HG02981 (cell line): ENCODE results near the gene CNGB1.
"Not testable (repeated sequence)": the region's sequence is repeated elsewhere in the genome, so short reads cannot be mapped to it uniquely, and the experiment has no call there.

Source experiments
- ATAC-seq: cut with Tn5 transposase; IDR thresholded peaks from one replicate; pipeline ENCODE4 v1.9.1; 2021; ENCODE audit warnings: mild to moderate bottlenecking, moderate library complexity; ENCODE audit not compliant: unreplicated experiment

The CNGB1 gene

DNA sequence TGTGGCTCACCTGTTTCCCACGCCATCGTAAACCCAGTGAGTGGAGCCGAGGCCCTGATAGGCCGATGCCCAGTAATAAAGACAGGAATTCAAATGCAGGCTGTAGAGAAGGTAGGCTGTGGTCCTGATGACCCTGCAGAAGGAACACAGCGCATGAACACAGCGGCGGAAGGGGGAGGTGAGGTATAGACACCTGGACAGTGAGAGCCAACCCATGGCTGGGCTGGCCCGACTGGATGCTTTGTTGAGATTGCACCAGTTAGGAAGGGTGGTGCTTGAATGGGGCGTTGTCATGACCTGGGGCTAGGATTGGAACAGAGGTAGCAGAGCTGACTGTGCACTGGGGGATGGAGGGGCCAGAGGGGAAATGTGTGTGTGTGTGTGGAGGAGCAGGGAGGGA, 59.2 kb downstream of the CNGB1 start:
- ATAC-seq: no peak

DNA sequence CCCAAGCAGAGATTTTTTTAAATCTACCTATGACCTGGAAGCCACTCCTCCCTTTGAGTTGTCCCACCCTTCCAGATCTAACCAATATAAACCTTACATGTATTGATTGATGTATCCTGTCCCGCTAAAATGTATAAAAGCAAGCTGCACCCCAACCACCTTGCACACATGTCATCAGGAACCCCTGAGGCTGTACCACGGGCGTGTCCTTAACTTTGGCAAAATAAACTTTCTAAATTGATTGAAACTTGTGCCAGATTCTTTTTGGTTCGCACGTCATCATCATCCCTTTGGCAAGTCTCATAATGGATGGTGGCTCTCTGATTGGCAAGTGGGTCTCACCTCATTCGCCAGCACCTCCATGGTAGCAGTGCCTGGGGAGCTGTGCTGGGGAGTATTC, 60.2 kb downstream of the CNGB1 start:
- ATAC-seq: no peak

- no peak for ATAC-seq
Observed at GRCh38 chr16:57908409-57908987, 62.4 kb downstream of the CNGB1 start.

- no peak for ATAC-seq
Observed at GRCh38 chr16:57906382-57907316, 64.3 kb downstream of the CNGB1 start.

DNA sequence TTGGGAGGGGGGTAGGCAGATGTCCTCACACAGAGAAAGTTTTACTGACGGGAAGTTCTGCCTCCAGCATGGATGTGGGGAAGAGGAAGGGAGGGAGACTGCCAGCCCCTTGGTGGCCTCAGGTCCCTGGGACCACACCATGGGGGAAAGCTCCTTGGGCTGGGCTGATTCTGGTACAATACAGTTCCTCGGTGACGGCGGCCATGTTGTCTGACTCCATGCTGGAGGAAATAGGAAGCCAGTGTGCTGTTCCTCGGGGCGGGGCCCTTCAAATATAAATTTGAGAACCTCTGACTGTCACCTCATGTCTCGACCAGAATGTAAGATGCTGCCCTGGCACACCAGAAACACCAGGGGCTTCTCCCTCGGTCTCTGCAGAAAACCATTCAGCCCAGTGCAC, 66.8 kb downstream of the CNGB1 start:
- ATAC-seq: no peak

- ATAC-seq: no peak
Observed at GRCh38 chr16:57903656-57904055, 67.3 kb downstream of the CNGB1 start.

DNA sequence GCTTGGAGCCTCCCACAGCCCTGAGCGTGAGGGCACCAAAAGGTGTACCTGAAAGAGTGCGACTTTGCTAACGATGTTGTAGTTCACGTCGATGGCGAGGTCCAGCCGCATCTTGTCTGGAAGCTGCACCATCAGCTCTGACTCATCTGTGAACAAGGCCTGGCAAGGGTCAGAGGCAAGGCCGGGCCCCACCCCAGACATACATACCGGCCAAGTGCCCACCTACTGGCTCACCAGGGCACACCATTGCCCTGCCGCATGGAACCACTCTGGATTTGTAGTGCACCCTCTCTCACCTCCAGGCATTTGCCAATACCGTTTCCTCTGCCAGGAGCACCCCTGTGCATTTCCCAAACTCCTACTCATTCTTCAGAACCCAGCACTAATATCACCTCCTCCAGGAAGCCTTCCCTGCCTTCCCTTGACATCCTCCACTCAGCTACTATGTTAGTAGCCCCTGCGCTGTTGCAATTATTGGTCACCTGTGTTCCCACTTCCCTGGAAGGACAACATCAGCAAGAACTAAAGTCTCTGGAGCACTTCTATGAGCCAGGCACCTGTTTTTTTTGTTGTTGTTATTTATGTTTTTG, 69.4 kb downstream of the CNGB1 start:
- ATAC-seq: no peak

DNA sequence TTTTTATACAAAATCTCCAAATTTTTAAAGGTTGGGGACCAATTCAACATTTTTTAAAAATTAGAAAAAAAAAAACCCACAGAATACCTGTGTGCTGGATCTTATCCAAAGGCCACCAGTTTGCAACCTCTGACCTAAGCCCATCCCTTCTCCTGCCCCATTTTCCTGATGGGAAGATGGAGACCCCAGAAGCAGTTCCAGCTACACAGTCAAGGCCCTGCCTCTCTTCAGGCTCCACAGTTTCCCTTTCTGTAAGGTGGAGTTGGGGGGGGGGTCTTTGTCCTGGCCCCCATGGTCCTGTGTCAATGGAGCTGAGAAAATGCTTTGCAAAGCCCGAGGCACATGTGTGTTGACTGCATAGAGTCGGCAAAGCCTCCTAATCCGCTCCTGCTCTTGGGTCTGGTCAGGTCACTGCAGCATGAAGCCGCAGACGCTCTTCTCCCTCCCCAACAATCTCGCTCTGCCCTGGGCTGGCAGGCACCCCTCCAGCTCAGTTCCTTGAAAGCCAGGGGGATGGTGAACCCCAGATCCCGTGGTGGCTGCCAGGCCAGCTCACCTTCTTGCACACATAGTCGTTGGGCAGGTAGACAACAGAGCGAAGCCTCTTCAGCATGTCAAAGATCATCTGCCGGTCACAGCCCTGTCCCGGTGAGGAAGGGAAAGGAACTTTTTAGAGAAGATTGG, 70.0 kb downstream of the CNGB1 start:
- ATAC-seq: no peak

GRCh38 chr16:57899771-57900661, 70.9 kb downstream of the CNGB1 start:
- no peak for ATAC-seq

DNA sequence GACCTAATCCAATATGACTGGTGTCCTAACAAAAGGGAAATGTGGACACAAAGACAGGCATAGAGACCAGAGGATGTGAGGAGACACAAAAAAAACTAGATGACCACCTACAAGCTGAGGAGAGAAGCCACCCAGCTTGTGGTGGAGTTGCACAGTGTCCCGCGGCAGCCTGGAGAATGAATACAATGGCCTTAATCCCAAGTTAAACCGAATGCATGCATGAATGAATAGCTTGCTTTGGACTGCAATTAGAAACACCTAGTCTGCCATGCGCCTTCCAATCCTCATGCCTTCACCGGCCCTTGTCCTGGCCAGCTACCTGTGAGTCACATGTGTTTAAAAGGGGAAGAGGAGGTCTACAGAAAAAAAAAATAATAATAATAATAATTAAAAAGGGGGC, 72.0 kb downstream of the CNGB1 start:
- ATAC-seq: no peak

DNA sequence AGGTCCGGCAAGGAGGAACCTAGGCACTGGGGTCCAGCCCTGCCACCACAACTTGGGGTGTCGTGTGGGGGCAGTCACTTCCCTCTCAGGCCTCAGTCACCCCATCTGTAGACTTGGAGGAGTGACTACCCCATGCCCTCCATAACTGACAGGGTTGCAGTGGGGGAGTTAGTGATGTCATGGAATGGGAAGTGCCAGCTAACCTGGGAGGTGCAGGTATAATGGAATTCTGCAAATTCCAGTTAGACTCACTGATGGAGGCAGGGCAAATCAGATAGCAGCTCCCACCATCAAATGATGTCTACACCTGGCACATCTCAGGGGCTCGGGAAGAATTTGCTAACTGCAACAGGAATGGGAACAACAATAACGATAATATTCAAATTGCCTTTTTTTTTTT, 72.9 kb downstream of the CNGB1 start:
- ATAC-seq: no peak

DNA sequence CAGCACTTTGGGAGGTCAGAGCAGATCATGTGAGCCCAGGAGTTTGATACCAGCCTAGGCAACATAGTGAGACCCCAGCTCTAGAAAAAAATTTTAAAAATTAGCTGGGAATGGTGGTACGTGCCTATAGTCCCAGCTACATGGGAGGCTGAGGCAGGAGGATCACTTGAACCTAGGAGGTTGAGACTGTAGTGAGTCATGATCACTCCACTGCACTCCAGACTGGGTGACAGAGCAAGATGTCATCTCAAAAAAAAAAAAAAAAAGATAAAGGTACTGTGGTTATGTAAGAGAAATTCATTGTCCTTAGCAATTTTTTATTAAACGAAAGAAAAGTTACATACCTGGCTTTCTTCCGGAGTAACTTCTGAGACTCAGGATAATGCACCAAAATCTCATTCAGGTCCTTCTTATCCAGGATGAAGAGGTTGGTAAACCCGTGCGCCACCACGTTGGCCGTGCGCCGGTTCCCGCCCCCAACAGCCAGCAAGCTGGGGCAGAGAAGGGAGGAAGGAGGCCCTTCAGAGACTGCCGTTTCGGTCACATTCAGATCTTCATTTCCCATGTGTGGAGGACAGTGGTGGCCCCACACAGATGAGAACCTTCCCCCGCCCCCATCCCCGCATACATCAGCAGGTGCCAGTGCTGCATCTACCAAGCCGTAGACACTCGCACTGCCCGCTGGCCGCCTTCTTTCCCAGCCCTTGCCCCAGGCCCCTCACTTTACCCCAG, 73.7 kb downstream of the CNGB1 start:
- ATAC-seq: no peak

DNA sequence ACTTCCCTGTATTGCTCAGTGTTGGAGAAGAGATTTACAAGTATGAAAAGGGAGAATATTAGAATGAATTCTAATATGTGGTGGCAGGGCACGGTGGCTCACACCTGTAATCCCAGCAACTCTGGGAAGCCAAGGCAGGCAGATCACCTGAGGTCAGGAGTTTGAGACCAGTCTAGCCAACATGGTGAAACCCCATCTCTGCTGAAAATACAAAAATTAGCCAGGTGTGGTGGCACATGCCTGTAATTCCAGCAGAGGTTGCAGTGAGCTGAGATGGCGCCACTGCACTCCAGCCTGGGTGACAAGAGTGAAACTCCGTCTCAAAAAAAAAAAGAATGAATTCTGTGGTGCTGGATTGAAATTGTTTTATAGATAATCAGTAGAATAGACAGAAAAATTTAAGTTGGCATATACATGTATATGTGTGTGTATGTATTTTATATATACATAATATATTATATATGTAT, 75.8 kb downstream of the CNGB1 start:
- not testable (repeated sequence) for ATAC-seq

GRCh38 chr16:57894390-57895080, 76.4 kb downstream of the CNGB1 start:
- ATAC-seq: no peak

GRCh38 chr16:57893559-57894389, 77.2 kb downstream of the CNGB1 start:
- no peak for ATAC-seq

DNA sequence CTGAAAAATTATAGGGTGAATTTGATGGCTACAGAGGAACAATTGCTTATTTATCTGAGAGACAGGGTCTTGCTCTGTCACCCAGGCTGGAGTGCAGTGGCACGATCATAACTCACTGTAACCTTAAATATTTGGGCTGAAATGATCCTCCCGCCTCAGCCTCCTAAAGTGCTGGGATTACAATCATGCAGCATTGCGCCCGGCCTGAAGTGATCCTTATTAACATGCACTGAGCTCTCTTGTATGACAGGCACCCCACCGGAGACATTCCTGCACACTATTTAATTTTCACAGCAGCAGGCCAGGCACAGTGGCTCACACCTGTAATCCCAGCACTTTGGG, 77.7 kb downstream of the CNGB1 start:
- no peak for ATAC-seq

GRCh38 chr16:57892447-57893096, 78.4 kb downstream of the CNGB1 start:
- ATAC-seq: no peak

- ATAC-seq: no peak
Observed at GRCh38 chr16:57892041-57892440, 78.9 kb downstream of the CNGB1 start.
